BJ (cell line): ENCODE measurements around the gene ISCA2. TPM values are rescaled to one million over a fixed set of nuclear protein-coding genes. Genes with fewer than 3 reads are reported as not detected.

ENCODE experiments used
- CTCF ChIA-PET: fragments of 350-600 bp; formaldehyde crosslinking; extraction: SDS; loops from one replicate; lab custom pipeline; 2021; ENCODE audit warnings: antibody characterized with exemption, inconsistent platforms; lab: Yijun Ruan, JAX
- POLR2A ChIA-PET: fragments of 300-600 bp; sonication (Branson Sonifier 250); formaldehyde crosslinking; extraction: SDS; loops from one replicate; lab custom pipeline; 2021; ENCODE audit warnings: antibody characterized with exemption; lab: Charles Lee
- DNase-seq: peaks from one replicate; pipeline ENCODE4 v3.0.0-alpha.2; 2011; ENCODE audit warnings: low read depth
- H3K27me3 ChIP-seq: 2 replicates; pipeline ENCODE4 v1.6.0; 2011; ENCODE audit warnings: low read length; ENCODE audit not compliant: control insufficient read depth, insufficient read depth
- H3K36me3 ChIP-seq: 2 replicates; pipeline ENCODE4 v1.5.1; 2011; ENCODE audit warnings: low read length; ENCODE audit not compliant: control insufficient read depth, insufficient read depth
- H3K4me3 ChIP-seq: 2 replicates; pipeline ENCODE4 v1.5.1; 2011; ENCODE audit warnings: low read depth, mild to moderate bottlenecking, control low read depth, low read length
- CTCF ChIP-seq: IDR thresholded peaks from 2 replicates; pipeline ENCODE4 v1.5.1; 2011; ENCODE audit warnings: low read depth, mild to moderate bottlenecking, control low read depth, inconsistent platforms, low read length, moderate library complexity; ENCODE audit not compliant: insufficient read depth
- polyA plus RNA-seq: library from polyadenylated mRNA; depleted of rRNA; stranded (reverse); fragments of >200 nt; gene quantifications from 2 replicates; pipeline ENCODE4 v1.2.3, GENCODE V29; 2011

ISCA2 gene
- polyA plus RNA-seq, 1 experiment: 13.0 TPM

GRCh38 chr14:74459289-74459946 is 34.1 kb upstream of the ISCA2 start:
- H3K27me3 ChIP-seq: peaks cover 2% of the 10 kb centered on the region
- no peaks in the 10 kb centered on the region for H3K36me3 ChIP-seq
- CTCF ChIA-PET: interaction anchor here (0.8 to 8.9 kb wide), 11 partner anchors 10 to 137 kb away, joined by 3 to 55 read pairs (median 5); no protein-coding TSS in a partner anchor
- POLR2A ChIA-PET: no interaction called here
- peak; percentile 11 for DNase-seq
- no peak overlapping the region for H3K4me3 ChIP-seq
- TF ChIP-seq CTCF: peak; percentile 85

GRCh38 chr14:74459976-74460375 is 33.6 kb upstream of the ISCA2 start:
- CTCF ChIA-PET: interaction anchor here (1.0 to 8.9 kb wide), 9 partner anchors 12 to 137 kb away, joined by 3 to 55 read pairs (median 4); no protein-coding TSS in a partner anchor
- POLR2A ChIA-PET: no interaction called here
- no peaks in the 10 kb centered on the region for H3K36me3 ChIP-seq
- TF ChIP-seq CTCF: no peak
- peaks cover 3% of the 10 kb centered on the region for H3K27me3 ChIP-seq
- no peak overlapping the region for H3K4me3 ChIP-seq
- no peak for DNase-seq

GRCh38 chr14:74462993-74463392 is 30.6 kb upstream of the ISCA2 start:
- H3K36me3 ChIP-seq: no peaks in the 10 kb centered on the region
- no peak for TF ChIP-seq CTCF
- no peak overlapping the region for H3K4me3 ChIP-seq
- POLR2A ChIA-PET: no interaction called here
- CTCF ChIA-PET: interaction anchor here (1.1 to 8.9 kb wide), 2 partner anchors 13 to 15 kb away, joined by 6 to 55 read pairs; no protein-coding TSS in a partner anchor
- H3K27me3 ChIP-seq: peaks cover 3% of the 10 kb centered on the region
- no peak for DNase-seq

- ChIA-PET POLR2A (no interaction called here), CTCF (interaction anchor here (8.9 kb wide), 1 partner anchor 14 kb away, joined by 55 read pairs; no protein-coding TSS in a partner anchor)
- Histone ChIP-seq H3K4me3 (no peak overlapping the region), H3K36me3 (no peaks in the 10 kb centered on the region), H3K27me3 (peaks cover 3% of the 10 kb centered on the region)
- no peak for DNase-seq
- TF ChIP-seq CTCF: no peak
These were observed 29.9 kb upstream of the ISCA2 start for GRCh38 chr14:74463697-74464096.

GRCh38 chr14:74464785-74465184 is 28.8 kb upstream of the ISCA2 start:
- TF ChIP-seq CTCF: no peak
- H3K36me3 ChIP-seq: no peaks in the 10 kb centered on the region
- H3K4me3 ChIP-seq: no peak overlapping the region
- CTCF ChIA-PET: interaction anchor here (8.9 kb wide), 1 partner anchor 13 kb away, joined by 55 read pairs; no protein-coding TSS in a partner anchor
- DNase-seq: no peak
- peaks cover 3% of the 10 kb centered on the region for H3K27me3 ChIP-seq
- POLR2A ChIA-PET: no interaction called here
